GM18505 (cell line): Measurements from ENCODE around the gene DOCK9.

Experiments used
- ATAC-seq: cut with Tn5 transposase; IDR thresholded peaks from one replicate; pipeline ENCODE4 v1.9.1; 2021; ENCODE audit not compliant: unreplicated experiment
- POLR2A ChIP-seq: IDR thresholded peaks from 4 replicates; pipeline ENCODE4 v1.6.1; 2011; ENCODE audit warnings: borderline replicate concordance; ENCODE audit not compliant: insufficient read depth, insufficient read length; ENCODE audit errors: extremely low read depth

Gene DOCK9

DNA sequence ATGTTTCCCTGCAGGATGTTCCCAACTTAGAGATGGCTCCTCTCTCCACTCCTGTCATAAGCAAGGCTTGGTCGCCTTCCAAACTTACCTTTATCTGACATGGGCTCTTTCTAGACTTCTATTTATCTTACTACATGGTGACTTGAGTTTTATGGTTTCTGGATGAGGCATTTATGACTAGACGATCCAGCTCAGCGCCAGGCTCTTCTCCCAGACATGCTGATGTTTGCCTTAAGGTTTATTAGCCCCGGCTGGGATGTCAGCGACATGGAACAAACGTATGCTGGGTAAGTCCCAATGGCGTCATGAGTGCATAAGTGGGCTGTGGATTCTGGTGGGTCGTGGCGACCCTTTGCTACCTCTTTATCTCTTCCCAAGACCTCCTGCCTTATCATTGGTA is 185.5 kb downstream of the DOCK9 start:
- ATAC-seq = no peak
- no peak for TF ChIP-seq POLR2A

DNA sequence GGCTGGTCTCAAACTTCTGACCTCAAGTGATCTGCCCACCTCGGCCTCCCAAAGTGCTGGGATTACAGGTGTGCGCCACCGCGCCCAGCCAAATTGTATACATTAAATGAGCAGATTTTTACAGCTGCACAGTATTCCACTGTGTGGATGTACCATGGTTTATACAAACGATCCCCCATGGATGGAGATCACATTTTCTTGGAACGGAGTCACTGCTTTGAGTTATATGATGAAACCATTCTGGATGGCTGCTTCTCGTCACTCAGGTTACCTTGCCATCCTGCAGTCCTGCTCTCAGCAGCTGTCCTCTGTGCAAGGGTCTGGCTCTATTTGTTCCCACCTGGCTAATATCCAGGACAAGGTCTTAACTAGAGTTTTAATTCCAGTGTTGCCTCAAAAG is 186.3 kb downstream of the DOCK9 start:
- ATAC-seq = no peak
- TF ChIP-seq POLR2A = no peak

DNA sequence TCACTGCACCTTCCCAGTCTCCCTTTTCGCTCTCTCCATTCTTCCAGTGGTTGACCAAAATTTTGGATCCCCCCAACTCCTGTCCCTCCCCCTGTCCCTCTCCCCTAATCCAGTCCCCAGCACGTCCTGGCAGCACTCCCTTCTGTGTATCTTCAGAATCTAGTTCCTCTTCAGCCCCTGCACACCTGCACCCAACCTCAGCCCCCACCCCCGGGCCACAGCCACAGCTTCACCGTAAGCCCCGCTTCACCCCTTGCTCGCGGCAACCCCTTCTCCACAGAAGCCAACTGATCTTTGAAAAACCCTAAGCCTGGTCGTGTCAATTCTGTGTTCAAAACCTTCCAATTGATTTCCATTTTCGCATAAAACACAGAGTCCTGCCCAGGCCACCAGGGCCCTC is 189.9 kb downstream of the DOCK9 start:
- no peak for ATAC-seq
- no peak for TF ChIP-seq POLR2A

DNA sequence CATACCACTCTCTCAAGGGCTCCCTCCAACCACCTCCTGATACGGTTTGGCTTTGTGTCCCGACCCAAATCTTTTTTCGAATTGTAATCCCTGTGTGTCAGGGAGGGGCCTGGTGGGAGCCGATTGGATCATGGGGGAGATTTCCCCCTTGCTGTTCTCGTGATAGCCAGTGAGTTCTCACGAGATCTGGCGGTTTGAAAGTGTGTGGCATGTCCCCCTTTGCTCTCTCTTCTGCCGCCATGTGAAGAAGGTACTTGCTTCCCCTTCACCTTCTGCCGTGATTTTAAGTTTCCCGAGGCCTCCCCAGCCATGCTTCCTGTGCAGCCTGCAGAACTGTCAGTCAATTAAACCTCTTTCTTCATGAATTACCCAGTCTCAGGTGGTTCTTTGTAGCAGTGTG is 190.7 kb downstream of the DOCK9 start:
- ATAC-seq = no peak
- TF ChIP-seq POLR2A = no peak

DNA sequence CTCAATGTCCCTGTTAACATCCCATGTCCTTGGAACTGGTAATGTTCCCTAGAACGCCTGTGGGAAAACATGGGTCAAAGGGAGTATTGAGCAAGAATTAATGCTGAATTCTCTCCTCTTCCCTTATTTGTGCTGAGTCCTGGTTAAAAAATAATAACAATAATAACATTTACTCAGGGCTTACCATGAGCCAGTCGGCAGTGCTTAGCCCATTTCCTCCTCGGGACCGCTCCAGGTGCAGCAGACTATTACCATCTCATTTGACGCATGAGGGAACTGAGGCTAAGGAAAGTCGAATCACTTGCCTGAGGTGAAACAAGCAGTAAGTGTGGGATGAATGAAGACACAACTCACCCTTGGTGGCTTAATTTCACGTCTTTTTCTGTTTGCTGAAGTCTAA is 191.8 kb downstream of the DOCK9 start:
- TF ChIP-seq POLR2A = no peak
- no peak for ATAC-seq

DNA sequence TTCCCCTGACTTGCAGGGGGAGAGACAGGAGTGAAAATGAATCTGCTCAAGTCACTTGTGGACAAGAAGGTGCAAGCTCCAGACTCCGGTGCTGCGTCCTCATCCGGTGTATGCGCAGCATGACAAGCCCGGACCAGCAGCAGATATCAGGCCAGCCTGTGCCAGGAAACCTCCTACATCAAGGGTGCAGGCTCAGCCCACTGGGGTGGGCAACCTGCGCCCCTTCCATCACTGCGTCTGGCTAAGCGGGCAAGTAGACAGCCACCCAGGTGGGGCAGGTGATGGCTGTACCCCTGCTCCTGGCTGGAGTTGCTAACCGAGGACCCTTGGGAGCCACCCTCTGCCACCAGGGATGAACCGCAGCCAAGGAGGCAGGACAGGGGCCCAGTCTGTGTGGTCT is 192.5 kb downstream of the DOCK9 start:
- no peak for ATAC-seq
- TF ChIP-seq POLR2A = no peak

DNA sequence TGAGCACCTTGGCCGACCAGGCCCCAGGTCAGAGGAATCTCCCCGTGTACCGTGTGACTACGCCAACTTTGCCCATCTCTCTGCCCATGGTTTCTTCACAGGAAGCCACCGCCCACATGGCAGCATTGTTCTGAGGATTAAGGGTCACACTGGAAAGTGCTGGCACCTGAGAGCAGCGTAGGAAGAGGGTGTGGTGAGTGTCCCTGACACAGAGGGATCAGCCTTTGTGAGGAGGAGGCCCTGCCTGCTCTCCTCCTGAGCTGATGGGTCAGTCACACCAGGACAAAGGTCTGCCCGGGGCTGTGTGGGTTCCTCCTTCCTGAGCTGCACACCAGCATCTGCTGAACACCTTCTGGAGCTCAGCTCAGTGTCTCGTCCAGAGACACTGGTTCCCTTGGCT is 193.2 kb downstream of the DOCK9 start:
- no peak for ATAC-seq

DNA sequence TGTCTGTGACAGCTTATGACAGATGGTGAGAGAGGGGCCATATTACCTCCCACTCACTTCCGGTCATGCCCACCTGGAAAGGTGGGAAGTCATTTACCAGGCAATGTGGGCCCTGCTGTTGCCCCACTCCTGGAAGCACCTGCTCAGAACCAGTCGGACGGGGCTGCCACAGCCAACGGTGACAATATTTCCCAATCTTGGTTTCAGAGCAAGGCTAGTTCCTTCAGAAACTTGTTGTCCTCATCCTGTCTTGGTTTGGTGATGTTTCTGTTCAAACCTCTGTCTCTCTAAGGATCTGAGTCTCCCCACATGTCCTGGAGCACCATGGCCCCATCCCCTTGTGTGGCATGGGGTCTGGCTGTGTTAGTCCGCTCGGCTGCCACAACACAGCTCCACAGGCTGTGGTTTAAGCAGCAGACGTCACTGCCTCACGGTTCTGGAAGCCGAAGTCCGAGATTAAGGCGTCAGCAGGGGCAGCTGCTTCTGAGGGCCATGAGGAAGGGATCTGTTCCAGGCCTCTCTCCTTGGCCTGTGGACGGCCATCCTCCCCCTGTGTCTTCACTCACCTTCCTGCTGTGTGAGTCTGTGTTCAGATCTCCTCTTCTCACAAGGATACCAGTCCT is 193.9 kb downstream of the DOCK9 start:
- no peak for TF ChIP-seq POLR2A
- no peak for ATAC-seq

More for the DNA sequence above, 193.2 kb downstream of the DOCK9 start:
- TF ChIP-seq POLR2A = no peak

DNA sequence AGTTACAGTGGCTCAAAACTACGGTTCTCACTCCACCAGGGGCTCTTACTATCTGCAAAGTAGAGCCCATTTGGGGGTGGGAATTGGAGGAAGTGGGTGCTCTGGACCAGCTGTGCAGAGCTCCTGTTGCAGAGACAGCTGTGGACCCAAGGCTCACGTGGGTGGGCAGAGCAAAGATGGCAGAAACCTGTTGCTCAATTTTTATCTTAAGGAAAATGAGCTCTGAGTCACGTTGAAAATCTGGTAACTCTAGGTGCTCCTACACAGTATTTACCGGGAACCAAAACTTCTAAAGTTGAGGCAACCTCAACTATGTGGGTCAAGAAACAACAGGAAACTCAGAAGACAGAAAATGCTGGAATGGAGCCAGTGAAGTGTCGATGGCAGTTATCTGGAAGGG is 195.2 kb downstream of the DOCK9 start:
- ATAC-seq = no peak
- no peak for TF ChIP-seq POLR2A

DNA sequence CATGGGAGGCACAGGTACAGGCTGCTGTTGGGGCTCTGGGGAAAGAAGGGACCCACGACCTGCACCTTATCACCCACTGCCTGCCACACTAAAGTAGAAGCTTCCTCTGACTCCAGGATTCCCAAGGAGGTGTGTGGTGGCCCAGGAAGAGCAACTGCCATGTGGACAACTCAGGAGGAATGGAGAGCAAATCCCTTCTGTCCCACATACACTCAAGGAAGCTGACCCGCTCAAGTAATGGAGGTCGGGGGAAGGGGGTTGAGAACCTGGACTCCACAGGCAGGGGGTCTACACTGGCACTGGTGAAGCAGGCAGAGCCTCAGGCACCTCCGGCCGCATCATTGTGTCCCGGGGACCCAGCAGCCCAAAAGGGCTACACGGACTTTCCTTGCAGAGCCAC is 196.0 kb downstream of the DOCK9 start:
- no peak for TF ChIP-seq POLR2A
- no peak for ATAC-seq

DNA sequence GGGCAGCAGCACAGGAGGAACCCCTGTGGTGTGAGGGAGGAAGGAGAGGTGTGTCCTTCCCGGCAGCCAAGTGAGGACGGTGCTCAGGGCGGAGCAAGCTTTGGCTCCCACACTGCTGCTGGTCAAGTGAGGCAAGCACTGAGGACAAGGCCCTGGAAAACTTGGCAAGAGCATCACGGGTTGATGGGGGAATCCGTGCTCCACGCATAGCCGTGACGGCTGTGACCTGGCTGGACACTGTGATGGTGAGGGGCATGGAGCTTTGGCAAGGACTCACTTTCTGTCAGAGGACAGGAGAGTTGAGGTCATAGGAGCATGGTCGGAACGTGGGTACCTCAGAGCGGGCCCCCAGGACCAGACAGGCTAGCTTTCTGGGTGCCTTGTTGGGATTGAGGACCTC is 196.4 kb downstream of the DOCK9 start:
- ATAC-seq = no peak
- no peak for TF ChIP-seq POLR2A

DNA sequence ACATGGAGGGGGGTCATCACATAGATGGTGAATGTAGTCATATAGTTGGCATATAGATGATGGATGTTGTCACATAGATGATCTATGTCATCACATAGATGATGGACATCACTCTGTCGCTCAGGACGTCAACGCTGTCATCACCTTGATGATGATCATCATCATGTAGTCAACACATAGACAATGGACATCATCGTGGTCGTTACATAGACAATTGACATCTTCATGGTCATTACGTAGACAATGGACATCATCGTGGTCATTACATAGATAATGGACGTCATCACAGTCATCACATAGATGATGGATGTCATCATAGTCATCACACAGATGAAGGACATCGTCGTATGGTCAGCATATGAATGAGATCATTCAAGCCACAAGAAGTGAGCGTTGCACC is 196.8 kb downstream of the DOCK9 start:
- TF ChIP-seq POLR2A = no peak
- no peak for ATAC-seq

DNA sequence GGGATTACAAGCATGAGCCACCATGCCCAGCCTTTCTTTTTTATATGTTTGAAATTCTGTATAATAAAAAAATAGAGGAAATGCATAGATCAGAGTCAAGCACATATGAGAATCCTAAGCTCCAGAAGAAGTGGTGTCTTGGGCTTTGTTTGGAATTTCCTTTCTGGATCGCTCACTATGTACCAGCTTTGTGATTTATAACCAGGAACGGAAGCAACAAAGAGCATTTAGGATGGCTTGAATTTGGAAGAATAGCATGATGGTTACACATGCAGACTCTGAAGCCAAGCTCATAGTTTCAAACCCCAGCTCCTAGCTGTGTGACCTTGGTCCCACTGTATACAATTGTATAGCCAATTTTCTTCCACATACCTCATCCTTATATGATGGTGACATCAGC is 197.4 kb downstream of the DOCK9 start:
- no peak for ATAC-seq
- TF ChIP-seq POLR2A = no peak

DNA sequence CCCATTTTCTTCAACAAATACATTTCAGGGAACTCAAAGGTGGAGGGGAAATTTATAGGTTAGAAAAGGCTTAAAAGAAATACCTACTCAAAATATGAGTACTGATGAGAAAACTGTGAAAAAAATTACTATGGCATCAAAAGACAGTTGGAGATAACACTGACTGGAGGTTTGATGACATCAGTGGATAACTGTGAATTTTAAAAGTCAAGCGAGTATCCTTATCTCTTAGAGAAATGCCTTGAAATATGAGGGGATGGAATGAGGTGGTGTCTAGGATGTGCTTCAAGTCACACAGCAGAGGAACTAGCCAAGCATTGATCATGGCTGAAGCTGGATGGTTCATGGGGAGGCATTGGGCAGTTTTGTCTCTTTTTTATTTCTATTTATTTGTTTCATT is 198.2 kb downstream of the DOCK9 start:
- TF ChIP-seq POLR2A = no peak
- ATAC-seq = no peak

DNA sequence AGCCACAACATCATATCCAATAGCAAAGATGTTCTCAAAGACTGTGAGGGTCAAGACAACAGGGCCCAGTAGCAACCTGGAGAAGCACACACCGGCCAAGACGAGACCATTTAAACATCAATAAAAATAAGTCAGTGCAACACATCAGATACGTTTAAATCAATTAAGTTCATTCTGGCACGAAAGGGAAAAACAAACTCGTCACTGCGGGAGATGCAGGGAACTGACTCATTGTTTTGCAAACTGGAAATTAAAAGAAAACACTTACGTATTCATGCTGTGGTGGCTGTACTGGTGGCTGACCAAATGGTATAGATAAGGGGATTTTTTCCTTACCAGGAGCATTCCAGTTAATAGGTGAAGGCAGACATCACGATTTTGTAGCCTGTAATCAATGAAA is 199.1 kb downstream of the DOCK9 start:
- no peak for ATAC-seq
- no peak for TF ChIP-seq POLR2A

DNA sequence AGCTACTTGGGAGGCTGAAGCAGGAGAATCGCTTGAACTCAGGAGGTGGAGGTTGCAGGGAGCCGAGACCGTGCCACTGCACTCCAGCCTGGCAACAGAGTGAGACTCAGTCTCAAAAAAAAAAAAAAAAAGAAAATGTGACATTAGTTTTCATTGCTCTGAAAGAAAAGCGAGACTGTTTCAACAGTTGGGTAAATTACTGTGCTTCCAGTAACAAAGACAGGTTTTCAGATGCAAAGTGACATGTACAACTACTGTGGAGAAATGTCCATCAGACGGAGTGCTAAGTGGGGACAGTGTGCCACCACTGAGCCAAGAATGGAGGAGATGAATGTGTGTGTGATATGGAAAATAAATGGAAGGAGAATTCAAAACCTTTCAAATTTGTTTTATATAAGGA is 201.2 kb downstream of the DOCK9 start:
- no peak for TF ChIP-seq POLR2A
- no peak for ATAC-seq

DNA sequence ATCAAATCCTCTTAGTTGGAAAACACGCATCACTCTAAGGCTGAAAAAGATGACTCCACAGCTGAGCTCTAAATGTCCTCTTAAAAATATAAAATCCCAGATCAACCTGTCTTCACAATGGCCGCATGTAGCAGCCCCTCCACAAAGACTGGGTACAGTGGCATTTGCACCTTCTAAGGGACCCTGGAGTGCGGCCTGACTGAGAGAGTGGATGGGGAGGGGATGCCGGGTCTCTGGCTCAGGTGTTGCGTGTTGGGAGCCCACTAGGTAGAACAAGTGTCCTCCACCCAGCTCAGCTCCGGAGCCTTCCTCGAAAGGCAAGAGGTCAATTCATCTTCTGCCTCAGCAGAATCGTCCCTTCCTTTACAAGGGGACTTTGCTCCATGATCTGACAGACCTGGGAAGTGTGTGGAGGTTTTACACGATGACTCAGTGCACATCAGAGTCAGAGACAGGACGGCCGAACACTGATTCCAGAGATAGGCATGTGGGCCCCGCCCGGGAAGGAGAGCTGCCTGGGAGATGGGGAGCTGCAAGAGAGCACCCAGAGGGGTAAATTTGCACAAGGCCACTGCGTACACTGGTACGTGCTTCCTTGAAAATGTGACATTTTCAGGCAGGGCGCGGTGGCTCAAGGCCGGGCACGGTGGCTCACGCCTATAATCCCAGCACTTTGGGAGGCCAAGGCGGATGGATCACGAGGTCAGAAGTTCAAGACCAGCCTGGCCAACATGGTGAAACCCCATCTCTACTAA is 201.8 kb downstream of the DOCK9 start:
- TF ChIP-seq POLR2A = no peak
- ATAC-seq = no peak
